GM12878 (cell line): ENCODE results near the gene SMIM27. TPM values are rescaled to one million over a fixed set of nuclear protein-coding genes. Genes with fewer than 3 reads are reported as not detected.
A peak's percentile ranks its signal among the peaks of the same experiment; 100 is the strongest.

ENCODE experiments used
- ATF3 ChIP-seq: IDR thresholded peaks from 2 replicates; pipeline ENCODE4 v1.6.1; 2011; ENCODE audit warnings: low read depth, mild to moderate bottlenecking, low read length, moderate library complexity, borderline replicate concordance; ENCODE audit errors: extremely low read depth
- CREM ChIP-seq: IDR thresholded peaks from 2 replicates; pipeline ENCODE4 v1.6.1; 2014; ENCODE audit warnings: antibody characterized with exemption, low read depth
- EP300 ChIP-seq, 2 experiments: fragments of 150-350 bp in 1 of 2; IDR thresholded peaks; 2 replicates each; pipeline ENCODE4 v1.6.1; 2011 to 2012; ENCODE audit warnings: low read depth in 2 of 2, low read length in 2 of 2, borderline replicate concordance in 1 of 2, improper control_type of control experiment in 1 of 2, inconsistent platforms in 1 of 2; ENCODE audit not compliant: control insufficient read depth in 1 of 2
- ETV6 ChIP-seq, 2 experiments: fragments of 450-650 bp in 1 of 2; IDR thresholded peaks in 1 of 2; conservative IDR thresholded peaks in 1 of 2; 2 replicates each; pipeline ENCODE4 v1.6.1; 2014; ENCODE audit warnings: antibody characterized with exemption in 1 of 2, borderline replicate concordance in 1 of 2, low read depth in 1 of 2, mild to moderate bottlenecking in 1 of 2, moderate library complexity in 1 of 2
- IRF4 ChIP-seq: IDR thresholded peaks from 2 replicates; pipeline ENCODE4 v1.6.1; 2011; ENCODE audit warnings: low read depth, low read length
- MYB ChIP-seq: fragments of 150-350 bp; IDR thresholded peaks from 2 replicates; pipeline ENCODE4 v1.6.1; 2014; ENCODE audit warnings: mild to moderate bottlenecking, low read depth, low read length, borderline replicate concordance
- PAX5 ChIP-seq: IDR thresholded peaks from 2 replicates; pipeline ENCODE4 v1.6.1; 2011; ENCODE audit warnings: low read depth, low read length, borderline replicate concordance
- PKNOX1 ChIP-seq: fragments of 450-650 bp; IDR thresholded peaks from 2 replicates; pipeline ENCODE4 v1.6.1; 2016; ENCODE audit warnings: mild to moderate bottlenecking
- RAD51 ChIP-seq: fragments of 450-650 bp; IDR thresholded peaks from 2 replicates; pipeline ENCODE4 v1.6.1; 2016; ENCODE audit warnings: moderate library complexity, mild to moderate bottlenecking, inconsistent platforms
- TBL1XR1 ChIP-seq: IDR thresholded peaks from 2 replicates; pipeline ENCODE4 v1.6.1; 2012; ENCODE audit warnings: low read depth, low read length, improper control_type of control experiment
- polyA plus RNA-seq, 11 experiments: library from polyadenylated mRNA; depleted of rRNA in 4 of 11; unstranded in 6 of 11; stranded (reverse) in 5 of 11; fragments of >200 nt; fragmentation: Nextera tagmentation in 4 of 11; fragmentation: Illumina TruSeq in 1 of 11; extraction: Ambion mirVana in 4 of 11; extraction: Trizol in 1 of 11; gene quantifications; 1 replicate in 1 of 11; 2 replicates in 10 of 11; pipeline versions ENCODE4 v1.2.1 to v1.2.3, GENCODE V29; 2011 to 2016; ENCODE audit warnings: inconsistent platforms in 2 of 11, missing spikeins in 2 of 11, low read depth in 1 of 11
- total RNA-seq, 4 experiments: library from RNA; depleted of rRNA in 3 of 4; stranded (reverse); fragments of >200 nt in 3 of 4; fragmentation: Illumina TruSeq in 1 of 4; extraction: Trizol in 1 of 4; gene quantifications; 2 replicates each; pipeline versions ENCODE4 v1.2.1 to v1.2.3, GENCODE V29; 2013 to 2021
- TF ChIP-seq, protein P1 (sequence below): fragments of 150-350 bp; IDR thresholded peaks from 2 replicates; pipeline ENCODE4 v1.6.1; 2014; ENCODE audit warnings: mild to moderate bottlenecking, low read depth, low read length
- TF ChIP-seq, protein P2 (sequence below): fragments of 450-650 bp; IDR thresholded peaks from 2 replicates; pipeline ENCODE4 v1.6.1; 2014; ENCODE audit warnings: mild to moderate bottlenecking
- TF ChIP-seq, protein P3 (sequence below): IDR thresholded peaks from 2 replicates; pipeline ENCODE4 v1.6.1; 2012; ENCODE audit warnings: low read depth, low read length, improper control_type of control experiment
- TF ChIP-seq, protein P4 (sequence below): fragments of 450-650 bp; IDR thresholded peaks from 2 replicates; pipeline ENCODE4 v1.6.1; 2016; ENCODE audit warnings: mild to moderate bottlenecking, moderate library complexity, borderline replicate concordance

The SMIM27 gene
- total and polyA plus RNA-seq, 10 of the 15 experiments (the other 5 are each of a cell fraction or from before 2014, with no cell fraction given): 12.2 to 47.3 (median 26.5) TPM

GRCh38 chr9:32572900-32573523, 20.9 kb downstream of the SMIM27 start, which contains the start of gene NDUFB6 (continued):
- TF ChIP-seq, protein P1, sequence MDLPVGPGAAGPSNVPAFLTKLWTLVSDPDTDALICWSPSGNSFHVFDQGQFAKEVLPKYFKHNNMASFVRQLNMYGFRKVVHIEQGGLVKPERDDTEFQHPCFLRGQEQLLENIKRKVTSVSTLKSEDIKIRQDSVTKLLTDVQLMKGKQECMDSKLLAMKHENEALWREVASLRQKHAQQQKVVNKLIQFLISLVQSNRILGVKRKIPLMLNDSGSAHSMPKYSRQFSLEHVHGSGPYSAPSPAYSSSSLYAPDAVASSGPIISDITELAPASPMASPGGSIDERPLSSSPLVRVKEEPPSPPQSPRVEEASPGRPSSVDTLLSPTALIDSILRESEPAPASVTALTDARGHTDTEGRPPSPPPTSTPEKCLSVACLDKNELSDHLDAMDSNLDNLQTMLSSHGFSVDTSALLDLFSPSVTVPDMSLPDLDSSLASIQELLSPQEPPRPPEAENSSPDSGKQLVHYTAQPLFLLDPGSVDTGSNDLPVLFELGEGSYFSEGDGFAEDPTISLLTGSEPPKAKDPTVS: no peak
- TF ChIP-seq TBL1XR1 (0 out of 2 replicates have a peak, but pooled peaks have one; percentile 48), ATF3 (peak; percentile 78; the same call in 1 of the 2 replicates), PAX5 (peak; percentile 20; the same call in 1 of the 2 replicates), PKNOX1 (no peak), IRF4 (0 out of 2 replicates have a peak, but pooled peaks have one; percentile 17), MYB (no peak), RAD51 (peak; percentile 41; the same call in 1 of the 2 replicates), EP300 (IDR thresholded peaks at IDR 0.05; ENCODE audit: borderline replicate concordance in 1 of 2, control insufficient read depth in 1 of 2, low read depth in 2 of 2, low read length in 2 of 2) (0 out of 4 replicates have a peak, but pooled peaks of 1 of the 2 experiments have one; percentile 56), ETV6 (conservative IDR thresholded peaks at IDR 0.05 in 1 of 2, IDR thresholded peaks at IDR 0.05 in 1 of 2; ENCODE audit: borderline replicate concordance in 1 of 2, low read depth in 1 of 2) (no peak), CREM (peak; percentile 99)
- TF ChIP-seq, protein P2, sequence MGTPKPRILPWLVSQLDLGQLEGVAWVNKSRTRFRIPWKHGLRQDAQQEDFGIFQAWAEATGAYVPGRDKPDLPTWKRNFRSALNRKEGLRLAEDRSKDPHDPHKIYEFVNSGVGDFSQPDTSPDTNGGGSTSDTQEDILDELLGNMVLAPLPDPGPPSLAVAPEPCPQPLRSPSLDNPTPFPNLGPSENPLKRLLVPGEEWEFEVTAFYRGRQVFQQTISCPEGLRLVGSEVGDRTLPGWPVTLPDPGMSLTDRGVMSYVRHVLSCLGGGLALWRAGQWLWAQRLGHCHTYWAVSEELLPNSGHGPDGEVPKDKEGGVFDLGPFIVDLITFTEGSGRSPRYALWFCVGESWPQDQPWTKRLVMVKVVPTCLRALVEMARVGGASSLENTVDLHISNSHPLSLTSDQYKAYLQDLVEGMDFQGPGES: no peak
- TF ChIP-seq, protein P3, sequence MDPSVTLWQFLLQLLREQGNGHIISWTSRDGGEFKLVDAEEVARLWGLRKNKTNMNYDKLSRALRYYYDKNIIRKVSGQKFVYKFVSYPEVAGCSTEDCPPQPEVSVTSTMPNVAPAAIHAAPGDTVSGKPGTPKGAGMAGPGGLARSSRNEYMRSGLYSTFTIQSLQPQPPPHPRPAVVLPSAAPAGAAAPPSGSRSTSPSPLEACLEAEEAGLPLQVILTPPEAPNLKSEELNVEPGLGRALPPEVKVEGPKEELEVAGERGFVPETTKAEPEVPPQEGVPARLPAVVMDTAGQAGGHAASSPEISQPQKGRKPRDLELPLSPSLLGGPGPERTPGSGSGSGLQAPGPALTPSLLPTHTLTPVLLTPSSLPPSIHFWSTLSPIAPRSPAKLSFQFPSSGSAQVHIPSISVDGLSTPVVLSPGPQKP: peak; percentile 46; the same call in 1 of the 2 replicates
- TF ChIP-seq, protein P4, sequence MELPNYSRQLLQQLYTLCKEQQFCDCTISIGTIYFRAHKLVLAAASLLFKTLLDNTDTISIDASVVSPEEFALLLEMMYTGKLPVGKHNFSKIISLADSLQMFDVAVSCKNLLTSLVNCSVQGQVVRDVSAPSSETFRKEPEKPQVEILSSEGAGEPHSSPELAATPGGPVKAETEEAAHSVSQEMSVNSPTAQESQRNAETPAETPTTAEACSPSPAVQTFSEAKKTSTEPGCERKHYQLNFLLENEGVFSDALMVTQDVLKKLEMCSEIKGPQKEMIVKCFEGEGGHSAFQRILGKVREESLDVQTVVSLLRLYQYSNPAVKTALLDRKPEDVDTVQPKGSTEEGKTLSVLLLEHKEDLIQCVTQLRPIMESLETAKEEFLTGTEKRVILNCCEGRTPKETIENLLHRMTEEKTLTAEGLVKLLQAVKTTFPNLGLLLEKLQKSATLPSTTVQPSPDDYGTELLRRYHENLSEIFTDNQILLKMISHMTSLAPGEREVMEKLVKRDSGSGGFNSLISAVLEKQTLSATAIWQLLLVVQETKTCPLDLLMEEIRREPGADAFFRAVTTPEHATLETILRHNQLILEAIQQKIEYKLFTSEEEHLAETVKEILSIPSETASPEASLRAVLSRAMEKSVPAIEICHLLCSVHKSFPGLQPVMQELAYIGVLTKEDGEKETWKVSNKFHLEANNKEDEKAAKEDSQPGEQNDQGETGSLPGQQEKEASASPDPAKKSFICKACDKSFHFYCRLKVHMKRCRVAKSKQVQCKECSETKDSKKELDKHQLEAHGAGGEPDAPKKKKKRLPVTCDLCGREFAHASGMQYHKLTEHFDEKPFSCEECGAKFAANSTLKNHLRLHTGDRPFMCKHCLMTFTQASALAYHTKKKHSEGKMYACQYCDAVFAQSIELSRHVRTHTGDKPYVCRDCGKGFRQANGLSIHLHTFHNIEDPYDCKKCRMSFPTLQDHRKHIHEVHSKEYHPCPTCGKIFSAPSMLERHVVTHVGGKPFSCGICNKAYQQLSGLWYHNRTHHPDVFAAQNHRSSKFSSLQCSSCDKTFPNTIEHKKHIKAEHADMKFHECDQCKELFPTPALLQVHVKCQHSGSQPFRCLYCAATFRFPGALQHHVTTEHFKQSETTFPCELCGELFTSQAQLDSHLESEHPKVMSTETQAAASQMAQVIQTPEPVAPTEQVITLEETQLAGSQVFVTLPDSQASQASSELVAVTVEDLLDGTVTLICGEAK: peak; percentile 90
